ES-I3 (cell line): Measurements from ENCODE around the gene INTS6L.
"Not testable (repeated sequence)": the region's sequence is repeated elsewhere in the genome, so short reads cannot be mapped to it uniquely, and the experiment has no call there.

Source experiments
- H3K36me3 ChIP-seq: 2 replicates; pipeline ENCODE4 v1.6.1; 2013; ENCODE audit warnings: mild to moderate bottlenecking, low read length, control low read depth, moderate library complexity; ENCODE audit not compliant: insufficient read depth
- H3K4me1 ChIP-seq: 2 replicates; pipeline ENCODE4 v1.6.1; 2013; ENCODE audit warnings: mild to moderate bottlenecking, control low read depth, low read length; ENCODE audit not compliant: insufficient read depth
- H3K9ac ChIP-seq: 2 replicates; pipeline ENCODE4 v1.6.1; 2013; ENCODE audit warnings: low read depth, mild to moderate bottlenecking, low read length, moderate library complexity
- H3K9me3 ChIP-seq: 2 replicates; pipeline ENCODE4 v1.6.1; 2013; ENCODE audit warnings: mild to moderate bottlenecking, low read length, moderate library complexity; ENCODE audit not compliant: control insufficient read depth, insufficient read depth

Gene INTS6L

DNA sequence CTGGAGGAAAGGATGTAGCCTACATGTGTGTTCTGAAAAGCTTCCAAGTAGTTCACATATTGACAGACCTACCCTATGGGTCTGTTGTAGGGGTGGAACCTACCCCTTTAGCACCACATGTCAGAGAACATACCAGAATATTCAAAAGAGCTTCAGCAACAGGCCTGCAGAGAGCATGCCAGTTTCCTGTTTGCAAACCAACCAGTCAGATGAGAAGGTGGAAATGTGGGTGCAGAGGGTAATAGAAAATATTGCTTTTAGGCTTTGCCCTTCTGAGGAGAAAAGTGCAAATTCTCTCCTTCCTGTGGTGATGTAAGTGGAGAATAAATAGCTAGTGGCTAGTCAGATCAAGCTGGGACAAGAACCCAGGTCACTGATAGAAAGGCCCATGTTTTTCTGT lies 16.4 kb downstream of the INTS6L start:
- H3K9ac ChIP-seq: no peak overlapping the region
- no peaks in the 10 kb centered on the region for H3K9me3 ChIP-seq
- no peaks in the 10 kb centered on the region for H3K36me3 ChIP-seq
- no peaks in the 10 kb centered on the region for H3K4me1 ChIP-seq

DNA sequence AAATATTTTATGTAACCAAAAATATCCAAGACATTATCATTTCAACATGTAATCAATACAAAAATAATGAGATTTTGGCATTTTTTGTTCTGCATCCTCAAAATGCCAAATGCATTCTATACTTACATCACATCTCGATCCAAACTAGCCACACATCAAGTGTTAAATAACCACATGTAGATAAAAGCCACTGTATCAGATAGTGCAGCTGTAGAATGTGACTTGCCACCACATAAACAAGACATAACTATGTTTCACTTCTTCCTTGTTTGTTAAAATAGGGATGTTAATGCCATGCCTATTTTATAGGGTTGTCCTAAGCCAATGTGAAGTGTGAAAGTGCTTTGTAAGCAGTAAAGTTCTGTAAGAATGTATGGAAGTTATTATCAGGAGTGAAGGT lies 20.9 kb downstream of the INTS6L start:
- Histone ChIP-seq H3K9me3 (no peaks in the 10 kb centered on the region), H3K36me3 (no peaks in the 10 kb centered on the region), H3K4me1 (no peaks in the 10 kb centered on the region), H3K9ac (no peak overlapping the region)

DNA sequence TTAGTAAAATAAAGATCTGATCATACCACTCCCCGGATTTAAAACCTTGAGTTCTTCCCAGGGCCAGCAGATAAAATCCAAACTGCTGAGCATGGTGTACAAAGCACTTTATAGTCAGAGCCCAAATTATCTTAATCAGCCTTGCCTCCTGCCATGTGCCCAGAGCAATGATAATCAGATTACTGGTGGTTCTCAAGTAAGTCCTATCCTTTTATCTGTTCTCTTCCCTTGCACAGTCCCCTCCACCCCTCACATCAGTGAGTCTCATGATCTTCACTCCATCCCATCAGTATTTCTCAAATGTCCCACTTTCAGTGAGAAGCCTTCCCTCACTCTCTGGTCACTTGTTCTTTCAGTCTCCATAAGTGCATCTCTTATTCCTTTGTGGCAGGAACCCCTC lies 22.7 kb downstream of the INTS6L start:
- no peaks in the 10 kb centered on the region for H3K4me1 ChIP-seq
- H3K36me3 ChIP-seq: no peaks in the 10 kb centered on the region
- H3K9me3 ChIP-seq: no peaks in the 10 kb centered on the region
- no peak overlapping the region for H3K9ac ChIP-seq

DNA sequence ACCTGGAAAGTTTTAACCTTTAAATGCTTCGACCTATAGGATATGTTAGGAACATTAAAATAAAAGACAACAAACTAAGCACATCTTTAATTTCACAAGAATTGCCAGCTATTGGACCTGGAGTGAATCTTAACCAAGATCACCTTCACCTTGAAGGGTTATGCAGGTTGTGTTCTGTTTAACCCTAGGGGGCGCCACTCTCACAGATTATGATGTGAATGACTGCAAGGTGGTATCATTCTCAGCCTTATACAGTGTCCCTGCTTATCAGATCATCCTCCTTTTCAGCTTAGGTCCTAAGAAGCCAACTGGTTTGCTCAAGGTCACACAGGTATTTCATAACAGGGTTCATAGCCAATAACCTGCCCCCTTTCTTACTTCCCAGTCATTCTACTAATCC lies 23.5 kb downstream of the INTS6L start:
- Histone ChIP-seq H3K9me3 (no peaks in the 10 kb centered on the region), H3K9ac (no peak overlapping the region), H3K36me3 (no peaks in the 10 kb centered on the region), H3K4me1 (no peaks in the 10 kb centered on the region)

DNA sequence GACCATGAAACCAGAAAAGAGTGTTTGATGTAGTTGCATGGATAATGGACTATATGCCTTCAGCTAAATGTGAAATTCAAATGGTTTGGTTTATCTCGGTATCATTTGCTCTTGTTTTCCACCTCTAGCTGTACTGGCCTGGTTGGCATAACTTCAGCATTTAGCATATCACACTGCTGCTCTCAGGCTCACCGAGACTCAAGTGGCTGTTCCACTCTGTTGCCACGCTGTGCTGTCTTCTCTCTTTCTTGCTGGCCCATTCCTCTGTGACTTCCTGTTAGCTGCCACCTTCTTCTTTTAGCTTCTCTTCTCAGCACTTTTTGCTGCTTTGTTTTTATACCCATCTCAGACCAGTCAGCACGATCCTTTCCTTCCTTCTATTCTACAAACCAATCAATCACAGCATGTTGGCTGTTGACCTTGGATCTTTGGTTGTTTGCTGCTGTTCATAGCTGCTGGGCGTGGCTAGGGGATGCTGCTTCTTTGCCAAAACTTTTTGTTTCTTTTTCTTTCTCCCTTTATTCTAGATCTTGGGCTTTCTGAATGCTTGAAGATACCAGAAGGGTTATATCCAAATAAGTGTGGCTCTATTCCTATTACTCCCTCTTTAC lies 24.0 kb downstream of the INTS6L start:
- Histone ChIP-seq H3K36me3 (no peaks in the 10 kb centered on the region), H3K4me1 (no peaks in the 10 kb centered on the region), H3K9me3 (no peaks in the 10 kb centered on the region), H3K9ac (no peak overlapping the region)

DNA sequence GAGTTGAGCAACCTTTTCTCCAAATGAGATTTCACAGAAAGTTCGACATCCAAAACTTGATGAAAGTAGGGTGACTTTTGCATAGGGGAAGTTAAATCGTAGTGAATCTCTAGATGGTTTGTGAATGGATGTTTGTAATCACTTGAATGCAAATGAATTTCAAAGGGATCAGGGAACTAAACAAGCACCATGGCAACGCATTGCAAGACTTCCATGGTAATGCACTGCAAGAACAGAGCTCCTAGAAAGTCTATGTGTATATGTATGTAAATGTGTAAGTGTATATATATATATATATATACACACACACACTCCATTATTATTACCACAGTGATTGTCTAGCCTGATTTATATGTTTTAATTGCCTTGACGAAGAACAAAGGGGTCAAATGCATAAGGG lies 27.3 kb downstream of the INTS6L start:
- no peak overlapping the region for H3K9ac ChIP-seq
- no peaks in the 10 kb centered on the region for H3K9me3 ChIP-seq
- H3K4me1 ChIP-seq: no peaks in the 10 kb centered on the region
- H3K36me3 ChIP-seq: no peaks in the 10 kb centered on the region; the same call in none of the 2 replicates

DNA sequence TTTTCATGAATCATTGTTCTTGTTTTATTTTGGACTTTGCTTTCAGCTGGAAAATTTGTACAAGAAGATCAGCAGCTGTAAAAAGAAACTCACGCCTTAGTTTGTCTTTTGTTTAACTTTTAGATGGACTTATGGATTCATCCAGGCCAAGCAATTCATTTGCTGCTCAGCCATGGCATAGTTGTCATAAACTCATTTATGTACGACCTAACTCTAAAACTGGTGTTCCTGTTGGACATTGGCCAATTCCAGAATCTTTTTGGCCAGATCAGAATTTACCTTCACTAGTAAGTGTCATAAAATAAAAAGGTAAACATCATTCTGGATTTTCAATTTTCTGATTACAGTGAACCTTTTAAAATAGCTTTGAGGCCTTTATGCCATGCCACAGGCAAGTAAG lies 29.1 kb downstream of the INTS6L start:
- Histone ChIP-seq H3K9ac (no peak overlapping the region), H3K36me3 (no peaks in the 10 kb centered on the region; the same call in none of the 2 replicates), H3K4me1 (no peaks in the 10 kb centered on the region), H3K9me3 (no peaks in the 10 kb centered on the region)

DNA sequence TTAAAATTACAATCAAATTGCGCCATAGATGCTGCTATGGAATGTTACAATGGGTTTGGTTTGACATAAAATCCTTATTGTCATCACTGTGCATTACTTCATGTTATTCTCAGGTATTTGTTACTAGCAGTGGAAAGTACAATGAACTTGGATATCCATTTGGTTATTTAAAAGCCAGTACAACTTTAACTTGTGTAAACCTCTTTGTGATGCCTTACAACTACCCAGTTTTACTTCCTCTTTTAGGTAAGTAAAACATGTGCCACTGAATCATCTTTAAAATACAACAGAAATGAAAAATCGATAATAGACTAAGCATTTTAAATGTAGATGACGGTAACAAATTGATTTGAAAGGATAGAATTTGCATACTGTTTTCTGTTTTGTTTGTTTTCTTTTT lies 35.6 kb downstream of the INTS6L start:
- Histone ChIP-seq H3K36me3 (no peaks in the 10 kb centered on the region), H3K9ac (no peak overlapping the region), H3K4me1 (peaks cover 3% of the 10 kb centered on the region; the same call in 1 of the 2 replicates), H3K9me3 (no peaks in the 10 kb centered on the region)

DNA sequence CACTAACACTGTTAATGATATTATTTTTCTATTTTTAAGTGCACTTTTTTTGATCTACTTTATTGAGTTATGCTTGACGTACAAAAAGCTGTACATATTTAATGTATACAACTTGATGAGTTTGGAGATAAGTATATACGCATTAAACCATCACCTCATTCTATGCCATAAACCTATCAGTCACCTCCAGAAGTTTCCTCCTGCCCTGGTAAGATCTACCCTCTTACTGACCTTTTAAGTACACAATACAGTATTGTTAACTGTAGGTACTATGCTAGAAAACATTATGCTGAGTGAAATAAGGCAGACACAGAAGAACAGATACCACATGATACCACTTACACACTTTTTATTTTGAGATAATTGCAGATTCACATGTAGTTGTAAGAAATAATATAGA lies 36.9 kb downstream of the INTS6L start:
- no peak overlapping the region for H3K9ac ChIP-seq
- no peaks in the 10 kb centered on the region for H3K9me3 ChIP-seq
- peaks cover 3% of the 10 kb centered on the region; the same call in 1 of the 2 replicates for H3K4me1 ChIP-seq
- H3K36me3 ChIP-seq: no peaks in the 10 kb centered on the region

DNA sequence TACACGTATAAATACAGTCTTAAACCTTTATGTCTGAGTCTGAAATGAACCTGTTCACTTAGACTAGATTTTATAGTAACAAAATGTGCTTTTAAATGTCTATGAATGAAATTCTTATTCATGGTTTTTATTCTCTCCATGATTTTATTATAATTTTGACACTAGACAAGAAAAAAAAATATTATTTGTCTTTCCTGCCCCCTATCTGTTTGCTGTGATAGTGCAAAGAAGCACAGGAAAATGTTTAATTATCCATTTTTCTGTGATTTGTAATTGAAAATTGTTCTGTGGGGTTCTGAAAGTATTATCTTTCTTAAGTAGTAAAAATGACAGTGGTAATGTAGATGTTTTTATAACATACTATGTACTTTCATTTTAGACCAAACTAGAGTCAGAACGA lies 52.0 kb downstream of the INTS6L start:
- H3K36me3 ChIP-seq: no peaks in the 10 kb centered on the region
- no peaks in the 10 kb centered on the region for H3K4me1 ChIP-seq
- H3K9me3 ChIP-seq: no peaks in the 10 kb centered on the region; the same call in 1 of the 2 replicates
- H3K9ac ChIP-seq: no peak overlapping the region

DNA sequence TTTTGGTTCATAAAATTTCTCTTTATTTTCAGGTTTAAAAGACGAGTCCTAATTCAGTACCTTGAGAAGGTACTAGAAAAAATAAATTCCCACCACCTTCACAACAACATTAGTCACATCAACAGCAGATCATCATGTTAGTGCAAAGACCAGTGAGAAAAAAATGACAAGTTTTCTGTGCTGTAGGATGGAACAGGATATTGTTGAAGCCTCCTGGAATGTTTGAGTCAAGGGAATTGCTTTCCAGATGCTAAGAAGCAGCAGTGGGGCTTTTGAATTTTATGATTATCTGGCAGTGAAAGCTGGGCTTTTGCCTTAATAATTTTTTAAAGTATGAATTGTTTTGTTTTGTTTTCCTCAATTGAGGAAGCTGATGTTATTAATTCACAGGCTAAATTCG lies 61.0 kb downstream of the INTS6L start:
- Histone ChIP-seq H3K9me3 (no peaks in the 10 kb centered on the region), H3K36me3 (no peaks in the 10 kb centered on the region; the same call in 1 of the 2 replicates), H3K4me1 (no peaks in the 10 kb centered on the region)

DNA sequence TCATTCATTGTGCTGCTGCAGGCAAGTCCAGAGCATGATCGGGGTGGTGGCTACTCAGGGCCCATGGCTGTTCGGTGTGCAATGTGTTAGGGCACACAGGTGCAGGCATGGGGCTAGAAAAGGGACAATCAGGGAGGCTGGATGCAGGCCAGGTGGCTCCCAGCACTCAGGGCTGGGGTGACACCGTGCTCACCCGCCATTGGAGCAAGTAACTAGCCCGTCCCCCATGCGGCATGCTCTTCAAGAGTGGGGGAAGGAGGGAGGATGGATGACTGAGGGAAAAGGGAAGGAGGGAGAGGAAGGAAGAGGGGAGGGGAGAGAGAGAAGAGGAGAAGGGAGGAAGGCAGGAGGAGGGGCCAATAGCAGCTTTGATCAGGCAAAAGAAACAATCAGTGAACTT lies 64.7 kb downstream of the INTS6L start:
- Histone ChIP-seq H3K9ac (no peak overlapping the region), H3K9me3 (no peaks in the 10 kb centered on the region), H3K4me1 (no peaks in the 10 kb centered on the region), H3K36me3 (no peaks in the 10 kb centered on the region; the same call in 1 of the 2 replicates)

More for the DNA sequence above, 61.0 kb downstream of the INTS6L start:
- H3K9ac ChIP-seq: no peak overlapping the region

DNA sequence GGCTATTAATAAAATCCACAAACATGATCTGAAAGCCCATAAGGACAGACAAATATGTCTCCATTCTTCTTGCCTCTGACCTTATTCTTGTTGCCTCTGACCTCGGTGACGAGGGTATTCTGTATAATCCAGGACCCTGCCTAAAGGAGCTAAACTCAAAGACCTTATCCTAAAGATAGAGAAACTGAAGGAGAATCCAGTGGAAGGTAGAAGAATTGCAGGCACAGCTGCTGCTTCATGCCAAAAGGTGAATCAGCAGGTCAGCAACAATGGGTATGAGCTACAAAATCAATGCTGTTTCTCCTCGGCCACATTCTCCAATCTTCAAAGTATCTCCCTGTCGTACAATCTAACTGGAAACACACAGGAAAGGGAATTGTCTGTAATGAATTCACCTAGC lies 71.4 kb downstream of the INTS6L start:
- Histone ChIP-seq H3K4me1 (no peaks in the 10 kb centered on the region), H3K36me3 (no peaks in the 10 kb centered on the region), H3K9me3 (no peaks in the 10 kb centered on the region), H3K9ac (no peak overlapping the region)

DNA sequence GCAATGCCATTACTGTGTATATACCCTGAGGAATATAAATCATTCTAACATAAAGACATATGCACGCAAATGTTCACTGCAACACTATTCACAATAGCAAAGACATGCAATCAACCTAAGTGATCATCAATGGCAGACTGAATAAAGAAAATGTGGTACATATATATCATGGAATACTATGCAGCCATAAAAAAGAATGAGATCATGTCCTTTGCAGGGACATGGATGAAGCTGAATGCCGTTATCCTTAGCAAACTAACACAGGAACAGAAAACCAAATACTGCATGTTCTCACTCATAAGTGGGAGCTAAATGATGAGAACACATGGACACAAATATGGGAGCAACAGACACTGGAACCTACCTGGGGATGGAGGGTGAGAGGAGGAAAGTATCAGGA lies 73.6 kb downstream of the INTS6L start:
- H3K9ac ChIP-seq: not testable (repeated sequence)

DNA sequence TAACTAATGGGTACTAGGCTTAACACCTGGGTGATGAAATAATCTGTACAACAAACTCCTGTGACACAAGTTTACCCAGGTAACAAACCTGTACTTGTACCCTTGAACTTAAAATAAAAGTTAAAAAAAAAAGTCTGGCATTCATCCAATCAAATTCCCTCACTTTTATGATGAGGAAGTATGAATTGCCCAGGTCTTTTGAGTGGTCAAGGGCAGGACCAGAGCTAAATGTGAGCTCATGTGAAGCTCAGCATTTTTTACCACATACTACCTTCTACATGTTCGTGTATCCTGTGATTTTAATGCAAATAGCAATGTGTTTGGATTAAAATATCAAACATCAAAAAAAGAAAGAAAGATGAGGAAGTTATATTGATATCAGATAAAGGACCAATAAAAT lies 74.0 kb downstream of the INTS6L start:
- not testable (repeated sequence) for H3K36me3 ChIP-seq, H3K9ac ChIP-seq, H3K9me3 ChIP-seq, H3K4me1 ChIP-seq

More for the DNA sequence above, 73.6 kb downstream of the INTS6L start:
- H3K9me3 ChIP-seq, H3K36me3 ChIP-seq, H3K4me1 ChIP-seq: not testable (repeated sequence)

DNA sequence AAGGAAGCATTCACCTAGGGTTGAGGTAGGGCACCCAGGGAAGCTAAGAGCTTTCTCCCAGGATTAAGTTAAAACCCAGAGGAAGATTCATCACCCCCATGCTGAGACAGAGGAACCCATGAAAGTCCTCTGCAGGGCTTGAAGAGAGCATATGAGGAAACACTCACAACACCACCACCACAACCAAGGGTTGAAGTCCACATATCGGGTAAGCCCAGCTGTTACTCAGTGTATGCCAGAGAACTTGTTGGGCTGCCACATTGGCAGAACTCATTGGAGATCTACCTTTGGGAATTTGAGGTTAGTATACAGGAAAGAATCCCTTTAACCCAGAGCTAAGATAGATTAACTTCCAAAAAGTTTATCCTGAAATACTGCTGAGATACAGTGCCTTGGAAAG lies 75.1 kb downstream of the INTS6L start:
- Histone ChIP-seq H3K36me3 (no peaks in the 10 kb centered on the region), H3K9ac (no peak overlapping the region), H3K9me3 (no peaks in the 10 kb centered on the region), H3K4me1 (no peaks in the 10 kb centered on the region)
